ENCODE data around the gene CDYL2.

GRCh38 chr16:80591071-80591915 is 213.1 kb downstream of the CDYL2 start:
- TF ChIP-seq CTCF (IDR thresholded peaks at IDR 0.05) (no peak), POLR2A (IDR thresholded peaks at IDR 0.05) (no peak)
